HuH-7.5 (cell line): Measurements from ENCODE around the gene PROM1.

Source experiments
- DNase-seq: peaks from one replicate; pipeline ENCODE4 v3.0.0; 2011; ENCODE audit warnings: low spot score

PROM1 gene, protein sequence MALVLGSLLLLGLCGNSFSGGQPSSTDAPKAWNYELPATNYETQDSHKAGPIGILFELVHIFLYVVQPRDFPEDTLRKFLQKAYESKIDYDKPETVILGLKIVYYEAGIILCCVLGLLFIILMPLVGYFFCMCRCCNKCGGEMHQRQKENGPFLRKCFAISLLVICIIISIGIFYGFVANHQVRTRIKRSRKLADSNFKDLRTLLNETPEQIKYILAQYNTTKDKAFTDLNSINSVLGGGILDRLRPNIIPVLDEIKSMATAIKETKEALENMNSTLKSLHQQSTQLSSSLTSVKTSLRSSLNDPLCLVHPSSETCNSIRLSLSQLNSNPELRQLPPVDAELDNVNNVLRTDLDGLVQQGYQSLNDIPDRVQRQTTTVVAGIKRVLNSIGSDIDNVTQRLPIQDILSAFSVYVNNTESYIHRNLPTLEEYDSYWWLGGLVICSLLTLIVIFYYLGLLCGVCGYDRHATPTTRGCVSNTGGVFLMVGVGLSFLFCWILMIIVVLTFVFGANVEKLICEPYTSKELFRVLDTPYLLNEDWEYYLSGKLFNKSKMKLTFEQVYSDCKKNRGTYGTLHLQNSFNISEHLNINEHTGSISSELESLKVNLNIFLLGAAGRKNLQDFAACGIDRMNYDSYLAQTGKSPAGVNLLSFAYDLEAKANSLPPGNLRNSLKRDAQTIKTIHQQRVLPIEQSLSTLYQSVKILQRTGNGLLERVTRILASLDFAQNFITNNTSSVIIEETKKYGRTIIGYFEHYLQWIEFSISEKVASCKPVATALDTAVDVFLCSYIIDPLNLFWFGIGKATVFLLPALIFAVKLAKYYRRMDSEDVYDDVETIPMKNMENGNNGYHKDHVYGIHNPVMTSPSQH

DNA sequence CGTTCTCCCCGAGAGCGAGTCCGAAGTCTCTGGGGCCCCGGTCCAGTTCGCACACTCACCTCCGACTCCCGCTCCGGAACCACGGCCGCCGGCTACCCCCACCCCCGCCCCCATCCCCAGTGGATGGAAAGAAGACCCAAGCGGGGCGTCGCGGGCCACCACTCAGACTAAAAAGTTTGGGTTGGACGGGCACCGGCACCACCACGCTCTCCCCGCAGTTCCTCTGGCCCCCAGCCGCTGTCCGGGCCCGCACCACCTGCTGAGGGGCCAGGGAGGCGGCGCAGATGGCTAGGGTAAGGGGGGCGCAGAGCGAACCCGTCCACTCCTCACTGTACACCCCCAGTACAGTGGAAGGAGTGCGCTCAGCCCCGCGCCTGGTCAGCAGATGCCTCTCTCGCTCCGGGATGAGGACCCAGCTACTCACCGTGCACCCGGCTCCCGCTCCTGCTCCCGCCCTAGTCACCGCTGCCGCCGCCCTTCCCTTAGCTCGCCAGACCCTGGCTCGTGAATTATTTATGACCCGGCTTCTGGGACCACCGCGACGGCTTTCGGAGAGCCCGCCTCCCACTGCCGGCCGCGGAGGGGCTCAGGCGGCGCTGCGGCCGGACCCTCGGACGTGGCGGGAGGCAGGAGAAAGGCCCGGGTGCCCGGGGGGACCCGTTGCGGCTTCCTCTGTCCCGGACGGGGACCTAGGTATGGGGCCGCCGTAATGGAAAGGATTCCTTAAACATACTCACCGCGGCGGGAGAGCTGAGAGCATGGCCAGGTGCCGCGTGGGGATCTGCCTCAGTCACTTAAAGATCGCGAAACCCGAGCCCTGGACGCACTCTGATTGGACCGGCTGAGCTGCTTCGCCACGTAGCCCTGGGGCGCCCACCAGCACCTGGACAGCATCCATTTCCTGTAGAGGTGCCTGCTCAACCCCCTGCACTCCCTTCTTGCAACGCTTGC lies at the start of gene PROM1:
PROM1 (minus strand) TSS at position 783 of the 951 bp plus-strand sequence. CDS start 8,117 bp downstream, outside the sequence.
- peak; percentile 63 for DNase-seq

DNA sequence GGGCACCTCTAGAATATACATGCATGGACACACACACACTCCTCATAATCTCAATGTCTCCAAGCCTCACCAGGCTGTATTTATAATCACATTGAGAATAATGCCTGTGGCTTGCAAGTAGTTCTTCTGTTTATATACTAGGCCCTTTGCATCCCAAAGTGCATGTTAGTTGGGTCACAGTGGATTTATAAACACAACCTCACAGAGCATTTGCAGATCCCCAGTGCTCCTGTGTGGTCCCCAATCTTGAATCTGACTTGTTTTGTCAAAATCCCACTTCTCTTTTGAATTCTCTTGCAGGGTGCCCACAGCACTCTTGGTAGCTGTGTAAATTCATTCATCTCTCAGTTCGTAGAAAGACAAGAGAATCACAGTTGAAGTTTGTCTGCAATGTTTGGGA lies 49.6 kb upstream of the PROM1 start:
- no peak for DNase-seq

DNA sequence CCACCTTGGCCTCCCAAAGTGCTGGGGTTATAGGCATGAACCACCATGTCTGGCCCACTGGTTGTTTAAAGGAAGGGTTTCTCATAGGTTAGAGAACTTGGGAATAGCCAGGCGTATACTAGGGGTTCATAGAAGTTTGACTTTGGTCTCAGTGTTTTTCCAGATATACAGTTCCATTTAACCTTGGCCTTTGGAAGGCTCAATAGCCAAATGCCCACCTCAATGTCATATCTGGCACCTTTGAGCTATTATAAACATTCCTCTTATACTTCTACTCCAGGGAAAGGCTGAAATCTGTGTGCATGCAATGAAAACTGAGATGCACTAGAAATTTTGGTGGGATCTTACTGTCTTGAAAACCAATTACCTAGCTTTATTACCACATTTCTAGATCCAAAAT lies 47.5 kb upstream of the PROM1 start:
- no peak for DNase-seq

DNA sequence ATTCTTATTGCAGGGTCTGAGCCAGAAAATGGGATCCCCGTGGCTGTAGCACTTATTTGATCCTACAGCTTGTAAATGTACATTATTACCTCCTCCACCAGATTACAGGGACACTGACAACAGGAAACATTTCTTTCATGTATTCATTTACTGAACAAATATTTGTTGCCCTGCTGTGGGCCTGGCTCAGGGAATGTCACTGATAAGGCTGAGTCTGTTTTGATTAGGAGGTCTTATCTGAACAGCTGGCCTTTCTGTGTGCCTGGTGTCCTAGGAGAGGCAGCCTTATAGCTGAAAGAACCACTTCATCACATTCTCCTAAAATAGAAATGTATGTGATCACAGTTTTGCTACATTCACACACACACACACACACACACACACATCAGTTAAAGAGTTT lies 45.5 kb upstream of the PROM1 start:
- DNase-seq, result peak; percentile 64

DNA sequence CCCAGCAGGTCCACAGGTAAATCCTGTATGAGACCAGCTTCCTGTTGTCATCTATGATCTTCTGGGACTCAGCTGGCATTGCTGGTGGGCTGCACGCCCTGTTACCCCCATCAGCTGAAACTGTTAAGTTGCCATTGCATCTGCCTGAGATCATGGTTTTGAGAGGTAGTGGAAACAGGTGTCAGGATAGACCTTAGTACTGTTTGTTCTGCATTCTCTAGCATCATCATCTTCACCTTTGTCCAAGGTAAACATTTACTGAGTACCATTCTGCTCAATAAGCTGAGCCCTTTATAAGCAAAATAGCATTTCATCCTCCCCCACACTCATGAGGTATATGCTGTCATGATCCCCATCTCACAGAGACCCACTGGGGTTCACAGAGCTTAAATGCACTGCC lies 42.9 kb upstream of the PROM1 start:
- DNase-seq, result no peak

DNA sequence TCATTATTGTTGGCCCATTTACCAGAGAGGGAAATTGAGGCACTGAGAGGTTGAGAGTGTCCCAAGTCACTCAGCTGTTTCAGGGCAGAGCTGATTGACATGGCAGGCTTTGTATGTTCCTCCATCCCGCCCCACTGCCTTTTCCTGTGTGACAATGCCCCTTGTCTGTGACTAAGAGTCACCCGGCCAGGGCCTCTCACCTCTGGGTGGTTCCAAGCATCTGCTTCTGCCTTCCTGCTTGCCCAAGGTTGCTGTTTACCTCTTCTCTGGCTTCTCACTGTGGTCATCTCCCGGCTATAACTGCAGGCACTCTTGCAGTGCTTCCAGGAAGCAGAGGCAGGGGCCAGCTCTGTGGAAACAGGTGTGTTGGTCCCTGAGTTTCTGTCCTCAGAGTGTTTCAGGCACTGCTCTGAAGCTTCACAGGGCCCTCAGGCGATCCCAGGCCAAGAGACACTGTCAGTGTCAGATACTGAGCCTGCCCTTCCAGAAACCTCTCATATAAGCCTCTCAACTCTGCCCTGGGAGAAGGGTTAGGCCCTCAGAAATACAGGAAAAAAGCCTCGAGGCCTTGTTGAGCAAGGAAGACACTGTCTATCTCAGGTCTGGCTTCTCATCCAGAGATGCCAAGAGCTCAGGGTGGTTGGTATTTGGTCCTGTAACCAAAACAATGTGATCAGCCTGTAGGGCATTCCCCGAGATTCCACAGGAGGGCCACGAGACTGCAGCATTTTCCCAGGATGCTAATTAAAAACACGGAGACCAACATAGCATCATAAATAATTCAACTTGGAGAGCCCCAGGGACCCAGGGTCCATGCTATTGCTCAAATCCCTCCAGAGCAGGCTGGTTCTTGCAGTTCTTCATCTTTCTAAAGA lies 42.0 kb upstream of the PROM1 start:
- no peak for DNase-seq

DNA sequence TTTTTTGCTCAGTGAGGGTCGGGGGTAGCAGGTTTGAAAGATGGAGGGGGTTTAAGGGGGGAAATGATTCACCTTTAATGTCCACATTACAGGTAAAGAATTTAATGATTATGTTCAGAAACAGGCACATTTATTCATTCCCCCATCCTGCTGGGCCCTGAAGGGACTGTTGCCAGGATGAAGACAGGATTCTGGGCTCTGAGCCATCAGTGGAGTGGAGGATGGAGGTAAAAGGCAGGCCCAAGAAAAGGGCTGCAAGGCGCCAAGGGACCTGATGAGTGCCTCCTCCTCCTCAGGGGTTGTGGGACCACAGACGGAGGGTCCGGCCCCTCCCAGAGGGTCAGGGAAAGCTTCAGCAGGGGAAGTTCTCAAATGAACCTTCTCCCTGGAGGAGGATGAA lies 40.4 kb upstream of the PROM1 start:
- no peak for DNase-seq

DNA sequence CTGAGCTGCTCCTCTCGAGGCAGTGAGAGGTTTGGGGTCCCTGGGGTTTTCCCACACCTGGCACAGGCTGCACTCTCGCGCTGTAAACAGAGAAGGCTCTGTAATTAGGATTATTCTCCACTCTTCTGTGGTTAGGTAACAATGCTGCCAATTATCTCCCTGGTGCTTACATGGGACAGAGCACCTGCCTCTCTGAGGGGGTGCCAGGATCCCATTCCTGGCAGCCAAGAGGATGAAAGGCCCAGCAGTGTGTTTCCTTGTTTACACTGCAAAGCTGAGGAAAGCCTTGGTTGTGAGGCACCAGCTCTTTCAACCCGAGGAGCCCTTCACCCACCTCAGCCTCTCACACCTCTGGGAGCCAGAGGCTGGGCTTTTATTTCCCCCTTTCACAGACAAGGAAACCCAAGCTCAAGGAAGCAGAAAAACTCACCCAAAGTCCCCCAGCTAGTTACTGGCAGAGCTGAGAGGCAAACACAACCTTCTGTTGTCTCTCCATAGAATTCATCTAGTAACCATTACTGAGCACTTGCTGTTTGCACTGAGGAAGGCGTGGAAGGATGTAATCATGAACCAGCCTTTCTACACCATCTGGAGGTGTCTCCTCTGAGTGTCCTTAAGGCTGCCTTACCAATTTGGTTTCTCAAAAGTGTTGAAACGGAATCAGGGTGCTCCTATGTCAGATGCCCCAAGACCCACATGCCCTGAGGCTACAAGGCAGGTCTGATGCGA lies 39.7 kb upstream of the PROM1 start:
- DNase-seq, result no peak

DNA sequence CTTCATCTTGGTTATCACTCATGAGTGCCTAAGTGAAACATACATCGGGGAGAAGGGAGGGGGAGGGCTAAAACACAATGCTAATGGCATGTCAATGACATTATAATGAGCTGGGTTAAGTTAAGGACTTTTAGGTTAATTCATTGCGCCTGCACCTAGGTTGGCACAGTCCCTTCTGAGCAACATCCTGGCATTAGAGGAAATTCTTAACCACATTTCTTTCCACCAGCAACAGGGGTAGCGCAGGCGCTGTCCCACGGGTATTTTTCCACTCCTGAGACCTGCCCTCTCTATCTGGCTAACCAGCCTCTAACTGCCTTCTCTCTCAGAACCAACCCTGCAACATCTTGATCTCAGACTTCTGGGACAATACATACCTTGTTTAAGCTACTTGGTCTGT lies 39.0 kb upstream of the PROM1 start:
- DNase-seq, result no peak

DNA sequence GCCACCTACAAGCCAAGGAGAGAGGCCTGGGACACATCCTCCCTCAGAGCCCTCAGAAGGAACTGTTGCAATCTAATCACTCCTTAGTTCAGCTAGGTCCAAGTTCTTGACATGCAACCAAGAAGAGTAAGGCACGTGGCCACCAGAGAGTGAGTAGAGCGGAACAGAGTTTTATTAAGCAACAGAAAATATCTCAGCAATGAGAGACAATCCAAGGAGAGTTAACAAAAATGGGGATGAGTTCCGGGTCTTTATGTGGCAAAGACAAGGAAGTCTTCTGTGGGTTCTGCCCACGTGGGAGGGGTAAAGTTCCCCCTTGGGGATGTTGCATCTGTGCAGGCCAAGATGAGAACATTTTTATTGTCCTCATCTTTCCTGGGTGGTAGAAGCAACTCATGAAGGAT lies 38.5 kb upstream of the PROM1 start:
- DNase-seq, result no peak

DNA sequence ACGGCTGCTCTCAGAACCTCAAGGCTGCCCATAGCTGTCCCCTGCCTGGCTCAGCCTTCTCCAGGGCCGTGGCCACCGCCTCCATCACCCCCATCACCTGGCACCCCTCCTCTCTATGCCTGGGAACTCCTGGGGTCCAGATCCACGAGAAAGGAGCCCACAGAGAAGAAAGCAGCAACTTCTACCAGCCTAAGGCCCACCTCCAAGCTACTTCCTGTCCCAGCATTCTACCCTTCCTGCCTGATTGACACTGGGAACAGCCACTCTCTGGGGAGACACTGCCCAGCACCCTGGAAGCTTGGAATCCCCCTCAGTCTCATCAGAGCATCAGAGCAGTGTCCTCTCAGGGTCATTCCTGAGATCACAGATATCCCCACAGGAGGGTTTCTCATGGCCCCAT lies 36.9 kb upstream of the PROM1 start:
- no peak for DNase-seq

DNA sequence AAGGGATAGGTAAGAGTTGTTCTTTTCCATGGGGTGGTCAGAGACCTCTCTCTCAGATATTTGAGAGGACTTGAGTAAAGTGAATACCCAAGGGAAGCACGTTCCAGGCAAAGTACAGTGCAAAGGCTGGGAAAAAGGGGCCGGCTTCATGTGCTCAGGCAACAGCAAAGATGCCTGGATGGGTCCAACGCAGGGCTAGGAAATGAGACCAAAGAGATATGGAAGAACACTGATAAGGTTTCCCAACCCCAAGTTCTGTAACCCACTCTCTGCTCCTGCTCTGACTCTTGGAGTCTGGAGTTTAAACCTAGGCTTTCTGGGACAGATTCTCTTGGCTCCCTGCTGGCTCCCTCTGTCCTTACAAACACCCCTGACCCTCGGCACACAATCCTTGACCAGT lies 36.2 kb upstream of the PROM1 start:
- DNase-seq, result no peak

DNA sequence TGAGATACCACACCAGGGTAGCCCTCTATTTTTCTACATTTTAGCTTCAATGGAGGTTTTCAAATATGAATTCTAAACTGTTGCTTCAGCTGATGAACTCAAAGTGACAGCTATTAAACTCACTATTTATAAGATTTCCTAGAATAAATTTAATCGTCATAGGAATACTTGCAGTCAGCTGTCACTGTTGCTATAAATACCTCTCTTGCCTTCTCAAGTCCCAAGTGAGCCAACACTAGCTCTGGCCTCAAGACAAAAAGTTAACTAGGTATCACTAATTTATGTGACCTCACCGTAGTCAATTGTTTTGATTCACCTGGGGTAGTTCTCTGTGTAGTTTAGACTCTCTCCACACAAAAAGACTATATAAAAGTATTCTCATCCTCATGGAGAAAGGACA lies 34.3 kb upstream of the PROM1 start:
- no peak for DNase-seq

DNA sequence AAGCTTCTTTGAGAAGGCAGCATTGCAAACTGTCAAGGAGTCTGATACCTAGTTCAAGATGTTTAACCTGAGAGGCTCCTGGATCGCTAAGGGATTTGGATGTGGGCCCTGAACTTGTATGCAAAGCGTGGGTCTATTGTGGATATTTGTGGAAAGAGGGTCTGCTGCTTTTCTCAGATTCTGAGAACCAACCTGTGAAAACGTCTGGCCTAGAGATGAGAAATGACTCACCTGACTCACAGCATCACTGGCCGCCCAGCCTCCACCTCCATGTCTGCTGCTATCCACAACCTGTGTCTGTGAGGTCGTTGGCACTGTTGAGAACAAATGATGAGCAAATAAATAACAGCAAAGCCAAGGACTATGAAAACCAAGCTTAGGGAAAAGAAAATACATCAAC lies 33.3 kb upstream of the PROM1 start:
- no peak for DNase-seq

DNA sequence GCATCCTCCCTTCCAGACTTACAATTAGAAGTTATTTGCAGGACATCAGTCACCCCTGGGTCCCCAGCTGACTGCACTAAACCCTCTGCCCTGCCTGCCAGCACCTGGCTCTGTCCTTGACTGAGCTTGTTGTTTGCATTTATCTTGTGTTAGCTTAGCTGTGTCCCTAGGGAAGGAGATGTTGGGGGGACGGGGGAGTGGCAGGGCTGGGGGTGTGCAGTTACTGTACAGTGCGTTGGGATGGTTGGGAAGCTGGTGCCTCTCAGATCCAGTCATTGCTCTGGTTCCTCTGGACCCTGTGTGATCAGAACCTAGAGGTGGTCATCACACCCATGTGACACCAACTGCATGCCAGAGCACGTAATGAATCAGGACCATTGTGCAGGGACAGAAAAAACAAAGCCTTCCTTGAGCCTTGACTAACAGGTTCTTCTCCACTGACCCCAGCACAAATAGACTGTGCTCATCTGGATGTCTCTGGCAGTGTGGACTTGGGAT lies 32.7 kb upstream of the PROM1 start:
- no peak for DNase-seq

DNA sequence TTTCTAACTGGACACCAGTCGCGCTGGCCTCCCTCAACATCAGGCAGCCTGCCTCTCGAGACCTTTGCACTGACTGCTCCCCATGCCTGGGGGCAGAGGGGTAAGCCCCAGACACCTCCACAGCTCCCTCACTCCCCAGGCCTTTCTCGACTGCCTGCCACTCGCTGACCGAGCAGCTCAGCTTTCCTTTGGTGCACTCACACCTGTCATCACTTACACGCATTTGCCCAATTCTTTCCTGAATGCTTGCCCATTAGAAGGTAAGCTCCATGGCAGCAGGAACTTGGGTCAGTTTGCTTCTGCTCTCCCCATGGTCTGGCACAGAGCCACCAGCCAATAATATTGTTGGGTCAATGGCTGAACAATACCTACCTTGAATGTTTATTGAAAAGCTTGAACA lies 32.2 kb upstream of the PROM1 start:
- no peak for DNase-seq

DNA sequence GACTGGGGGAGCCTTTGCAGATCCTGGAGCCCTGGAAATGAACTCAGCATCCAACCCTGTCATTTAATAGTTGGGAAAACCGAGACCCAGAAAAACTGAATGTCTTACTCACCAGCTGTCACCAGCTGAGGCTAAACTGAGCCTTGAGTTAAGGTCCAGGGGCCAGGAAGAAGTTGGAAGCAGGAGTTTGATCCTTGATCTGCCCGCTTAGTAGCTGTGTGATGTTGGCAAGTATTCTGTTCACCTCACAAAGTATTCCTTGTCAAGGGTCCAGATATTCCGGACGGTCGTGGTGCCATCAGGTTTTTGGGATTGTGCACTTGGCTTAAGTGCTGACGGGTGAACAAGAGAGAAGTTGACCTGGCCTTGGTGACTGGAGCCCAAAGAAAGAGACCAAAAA lies 30.7 kb upstream of the PROM1 start:
- DNase-seq, result no peak

DNA sequence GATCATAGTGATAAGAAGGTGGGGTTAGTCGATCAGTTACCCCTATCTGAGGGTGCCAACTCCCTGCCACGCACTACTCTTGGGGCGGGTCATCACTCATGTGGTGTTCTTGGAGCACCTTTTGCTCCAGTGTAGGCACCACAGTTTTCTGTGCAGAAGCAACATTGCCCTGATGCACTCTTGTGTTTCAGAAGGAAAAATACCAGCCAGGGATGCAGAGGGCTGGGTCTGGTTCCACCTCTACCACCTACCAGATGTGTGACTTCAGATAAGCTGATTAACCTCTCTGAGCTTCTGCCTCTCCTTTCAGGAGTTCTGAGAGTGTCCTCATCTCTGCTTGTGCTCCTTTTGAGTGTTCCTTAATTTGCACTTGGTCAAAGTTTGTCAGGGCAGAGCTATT lies 29.9 kb upstream of the PROM1 start:
- DNase-seq, result no peak

DNA sequence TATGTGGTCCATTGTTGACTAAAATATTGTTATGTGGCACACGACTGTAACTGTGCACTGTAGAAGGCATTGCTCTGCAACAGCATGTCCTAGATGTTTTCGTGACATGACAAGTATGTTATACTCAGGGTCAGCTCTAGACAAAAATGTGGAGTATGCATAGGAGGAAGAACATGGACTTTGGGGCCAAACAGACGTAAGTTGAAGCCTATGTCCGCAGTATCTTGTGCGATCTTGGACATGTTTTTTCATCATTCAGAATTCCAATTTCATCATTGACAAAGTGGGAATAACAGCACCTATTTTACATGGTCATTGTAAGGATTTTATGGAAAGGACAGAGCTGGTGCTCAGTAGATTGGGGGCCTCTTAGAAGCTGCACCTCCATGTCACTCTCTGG lies 27.7 kb upstream of the PROM1 start:
- peak; percentile 47 for DNase-seq

DNA sequence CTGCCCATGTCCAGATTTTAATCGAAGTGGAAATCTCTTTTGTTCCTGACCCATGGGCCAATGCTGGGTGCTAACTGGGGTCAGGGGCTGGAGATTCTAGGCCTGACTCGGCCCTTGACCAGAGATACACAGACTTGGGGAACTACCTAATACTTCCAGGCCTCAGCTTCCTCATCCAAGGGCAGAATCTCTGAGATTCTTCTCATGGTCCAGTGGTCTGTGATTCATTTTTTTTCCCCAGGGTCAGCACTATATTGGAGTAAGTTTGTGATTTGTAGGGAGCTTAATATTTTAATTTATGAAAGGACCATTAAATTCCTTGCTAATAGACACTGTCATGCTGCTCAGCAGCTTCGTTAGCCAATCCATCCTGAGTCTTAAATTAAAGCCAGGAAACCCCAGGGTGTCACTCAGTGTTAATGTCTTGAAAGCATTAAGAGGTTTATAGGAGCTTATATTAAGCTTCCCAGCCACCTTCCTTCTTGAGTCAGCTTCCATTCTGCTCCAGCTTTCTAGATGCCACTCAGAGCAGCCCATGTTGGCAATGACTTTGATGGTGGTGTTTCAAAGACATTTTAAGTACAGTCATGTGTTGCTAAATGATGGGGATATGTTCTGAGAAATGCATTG lies 27.0 kb upstream of the PROM1 start:
- no peak for DNase-seq
